OCI-LY7 (cell line): Measurements from ENCODE around the gene COL28A1. TPM values are rescaled to one million over a fixed set of nuclear protein-coding genes. Genes with fewer than 3 reads are reported as not detected.

Experiments used
- BruUV-seq: library from RNA; stranded (reverse); fragments of 400-500 nt; replicated peaks from 2 replicates; lab custom pipeline; 2021; lab: Mats Ljungman, UMichigan
- CTCF ChIA-PET: fragments of 300-600 bp; sonication (Branson Sonifier 250); formaldehyde crosslinking; loops from one replicate; lab custom pipeline; 2022; ENCODE audit warnings: antibody characterized with exemption; ENCODE audit not compliant: unreplicated experiment; lab: Charles Lee
- POLR2A ChIA-PET: fragments of 300-600 bp; sonication (Branson Sonifier 250); formaldehyde crosslinking; loops from one replicate; lab custom pipeline; 2022; ENCODE audit warnings: antibody characterized with exemption; lab: Charles Lee
- DNase-seq: peaks from one replicate; pipeline ENCODE4 v3.0.0-alpha.2; 2015; ENCODE audit warnings: low spot score
- H2AFZ ChIP-seq: fragments of 200-600 bp; sonication (generic), shearing (Covaris generic); 2 replicates; pipeline ENCODE4 v1.6.1; 2014; ENCODE audit warnings: mild to moderate bottlenecking, antibody characterized with exemption, low read length, moderate library complexity
- H3K27ac ChIP-seq: fragments of 200-600 bp; sonication (generic); 2 replicates; pipeline ENCODE4 v1.5.1; 2014; ENCODE audit warnings: mixed run types, low read depth, mild to moderate bottlenecking, moderate library complexity, low read length, inconsistent platforms; ENCODE audit not compliant: poor library complexity, severe bottlenecking
- H3K36me3 ChIP-seq: fragments of 200-600 bp; sonication (generic); 2 replicates; pipeline ENCODE4 v1.6.1; 2014; ENCODE audit warnings: mild to moderate bottlenecking, antibody characterized with exemption, low read length, moderate library complexity, mixed read lengths; ENCODE audit not compliant: insufficient read depth
- H3K4me1 ChIP-seq: fragments of 200-600 bp; sonication (generic); 2 replicates; pipeline ENCODE4 v1.5.1; 2014; ENCODE audit warnings: mild to moderate bottlenecking, low read length; ENCODE audit not compliant: insufficient read depth, poor library complexity, severe bottlenecking
- H3K4me2 ChIP-seq: fragments of 200-600 bp; sonication (generic); 2 replicates; pipeline ENCODE4 v1.6.1; 2014; ENCODE audit warnings: mild to moderate bottlenecking, low read length
- H3K4me3 ChIP-seq: fragments of 200-600 bp; sonication (generic); 2 replicates; pipeline ENCODE4 v1.5.1; 2014; ENCODE audit warnings: mild to moderate bottlenecking, low read depth, low read length; ENCODE audit not compliant: poor library complexity, severe bottlenecking
- H3K79me2 ChIP-seq: fragments of 200-600 bp; sonication (generic); 2 replicates; pipeline ENCODE4 v1.6.1; 2016; ENCODE audit warnings: low read depth, mild to moderate bottlenecking, low read length, moderate library complexity, mixed read lengths; ENCODE audit not compliant: insufficient read depth
- H3K9me2 ChIP-seq: fragments of 200-600 bp; sonication (generic); 2 replicates; pipeline ENCODE4 v1.6.1; 2016; ENCODE audit warnings: mild to moderate bottlenecking, low read length, mixed read lengths; ENCODE audit not compliant: insufficient read depth
- H3K9me3 ChIP-seq: fragments of 200-600 bp; sonication (generic); 2 replicates; pipeline ENCODE4 v1.6.1; 2014; ENCODE audit warnings: mild to moderate bottlenecking, mixed run types, low read length, mixed read lengths
- H4K20me1 ChIP-seq: fragments of 200-600 bp; sonication (generic); 2 replicates; pipeline ENCODE4 v1.6.1; 2014; ENCODE audit warnings: mild to moderate bottlenecking, antibody characterized with exemption, low read length, moderate library complexity, mixed read lengths; ENCODE audit not compliant: insufficient read depth
- EZH2phosphoT487 ChIP-seq: fragments of 200-600 bp; sonication (generic); IDR thresholded peaks from 2 replicates; pipeline ENCODE4 v1.6.1; 2018; ENCODE audit warnings: low read depth, borderline replicate concordance, mild to moderate bottlenecking, mixed run types, antibody characterized with exemption, low read length, moderate library complexity, mixed read lengths
- intact Hi-C: fragments of 100-400 bp; cut with micrococcal nuclease; formaldehyde crosslinking; loops from one replicate; pipeline ENCODE4 v1.10.0; 2022; ENCODE audit not compliant: unreplicated experiment
- total RNA-seq, 2 experiments: library from RNA; depleted of rRNA in 1 of 2; stranded (reverse); fragments of >200 nt in 1 of 2; shearing (Covaris generic) in 1 of 2; gene quantifications; 2 replicates each; pipeline ENCODE4 v1.2.3, GENCODE V29; 2014 to 2022
- TF ChIP-seq, protein P1 (sequence below): fragments of 200-600 bp; sonication (generic); conservative IDR thresholded peaks from 2 replicates; pipeline ENCODE4 v1.5.1; 2014; ENCODE audit warnings: mild to moderate bottlenecking, antibody characterized with exemption, low read length, moderate library complexity, mixed read lengths

COL28A1 gene
- total RNA-seq, 2 experiments from 2014 or later, result not detected

DNA sequence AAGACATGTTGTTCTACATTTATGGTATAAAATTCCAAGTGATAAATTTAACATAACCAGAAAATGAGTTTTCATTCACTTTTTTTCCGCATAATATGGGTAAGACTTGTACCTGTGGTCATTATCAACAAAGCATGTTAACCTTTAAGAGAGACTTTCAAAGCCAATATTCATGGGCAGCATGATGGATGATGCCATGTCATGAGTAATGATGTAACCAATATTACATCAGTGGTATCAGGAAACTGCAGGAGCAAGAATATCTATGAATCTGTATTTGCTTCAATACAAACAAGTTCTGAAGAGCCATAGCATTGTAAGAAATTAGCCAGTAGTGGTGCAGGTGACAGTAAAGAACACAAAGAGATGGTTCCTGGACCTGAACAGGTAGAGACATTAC is 226.5 kb downstream of the COL28A1 start:
- H2AFZ ChIP-seq, result no peak overlapping the region
- BruUV-seq, result no TSS peak
- H3K36me3 ChIP-seq, result no peaks in the 10 kb centered on the region
- ChIA-PET CTCF (no interaction called here), POLR2A (no interaction called here)
- no peak overlapping the region for H3K4me2 ChIP-seq
- H3K79me2 ChIP-seq, result no peaks in the 10 kb centered on the region
- no peak for TF ChIP-seq EZH2phosphoT487
- TF ChIP-seq, protein P1, sequence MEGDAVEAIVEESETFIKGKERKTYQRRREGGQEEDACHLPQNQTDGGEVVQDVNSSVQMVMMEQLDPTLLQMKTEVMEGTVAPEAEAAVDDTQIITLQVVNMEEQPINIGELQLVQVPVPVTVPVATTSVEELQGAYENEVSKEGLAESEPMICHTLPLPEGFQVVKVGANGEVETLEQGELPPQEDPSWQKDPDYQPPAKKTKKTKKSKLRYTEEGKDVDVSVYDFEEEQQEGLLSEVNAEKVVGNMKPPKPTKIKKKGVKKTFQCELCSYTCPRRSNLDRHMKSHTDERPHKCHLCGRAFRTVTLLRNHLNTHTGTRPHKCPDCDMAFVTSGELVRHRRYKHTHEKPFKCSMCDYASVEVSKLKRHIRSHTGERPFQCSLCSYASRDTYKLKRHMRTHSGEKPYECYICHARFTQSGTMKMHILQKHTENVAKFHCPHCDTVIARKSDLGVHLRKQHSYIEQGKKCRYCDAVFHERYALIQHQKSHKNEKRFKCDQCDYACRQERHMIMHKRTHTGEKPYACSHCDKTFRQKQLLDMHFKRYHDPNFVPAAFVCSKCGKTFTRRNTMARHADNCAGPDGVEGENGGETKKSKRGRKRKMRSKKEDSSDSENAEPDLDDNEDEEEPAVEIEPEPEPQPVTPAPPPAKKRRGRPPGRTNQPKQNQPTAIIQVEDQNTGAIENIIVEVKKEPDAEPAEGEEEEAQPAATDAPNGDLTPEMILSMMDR, result no peak
- H3K4me3 ChIP-seq, result no peak overlapping the region
- DNase-seq, result no peak
- H3K9me2 ChIP-seq, result no peaks in the 10 kb centered on the region
- H4K20me1 ChIP-seq, result no peaks in the 10 kb centered on the region
- H3K4me1 ChIP-seq, result no peaks in the 10 kb centered on the region
- no peak overlapping the region for H3K27ac ChIP-seq
- intact Hi-C loops, result loop anchor here (10.0 kb wide), 1 partner anchor 204 kb away; no protein-coding TSS in a partner anchor
- no peaks in the 10 kb centered on the region for H3K9me3 ChIP-seq

Other genes with a start within 250 kb of the COL28A1 start
- 18.9 and 24.9 TPM in 2 replicates for gene MIOS, start 31.0 kb upstream of the COL28A1 start, total RNA-seq (2014; rRNA removed; shearing (Covaris generic))
- gene MIOS, start 31.0 kb upstream of the COL28A1 start, total RNA-seq (2022), result 20.1 and 25.8 TPM in 2 replicates
- 8.7 and 14.2 TPM in 2 replicates for gene UMAD1, start 104.9 kb upstream of the COL28A1 start, total RNA-seq (2014; rRNA removed; shearing (Covaris generic))
- gene UMAD1, start 104.9 kb upstream of the COL28A1 start, total RNA-seq (2022), result 14.5 and 15.2 TPM in 2 replicates
- 53.0 and 66.3 TPM in 2 replicates for gene RPA3, start 182.7 kb upstream of the COL28A1 start, total RNA-seq (2014; rRNA removed; shearing (Covaris generic))
- gene RPA3, start 182.7 kb upstream of the COL28A1 start, total RNA-seq (2022), result 110 and 111 TPM in 2 replicates